HCT116 (cell line): ENCODE measurements around the gene TOR2A. TPM values are rescaled to one million over a fixed set of nuclear protein-coding genes. Genes with fewer than 3 reads are reported as not detected.
A peak's percentile ranks its signal among the peaks of the same experiment; 100 is the strongest.

Source experiments
- ATAC-seq: fragments of 200-7000 bp; cut with Tn5 transposase; 2 replicates; pipeline ENCODE4 v1.9.1; 2020; ENCODE audit warnings: mild to moderate bottlenecking, moderate library complexity
- BruUV-seq: library from RNA; stranded (reverse); fragments of 400-500 nt; replicated peaks from 2 replicates; lab custom pipeline; 2021; lab: Mats Ljungman, UMichigan
- CTCF ChIA-PET: fragments of 300-600 bp; sonication (Branson Sonifier 250); formaldehyde crosslinking; loops from one replicate; lab custom pipeline; 2021; ENCODE audit warnings: antibody characterized with exemption; lab: Charles Lee
- POLR2A ChIA-PET: fragments of 300-600, 350-600 bp; sonication (Branson Sonifier 250); formaldehyde crosslinking; loops from one replicate; lab custom pipeline; 2021; ENCODE audit warnings: antibody characterized with exemption; lab: Charles Lee
- RAD21 ChIA-PET, 2 experiments: fragments of 300-600 bp; sonication (Branson Sonifier 250); formaldehyde crosslinking; loops; one replicate each; lab custom pipeline; 2023; ENCODE audit warnings: low total read pairs in 2 of 2; ENCODE audit not compliant: uncharacterized antibody in 2 of 2, unreplicated experiment in 2 of 2, low non-redundant PET in 1 of 2; lab: Charles Lee
- DNase-seq: peaks from one replicate; pipeline ENCODE4 v3.0.0-alpha.2; 2010; ENCODE audit warnings: low read depth, low spot score
- H2AFZ ChIP-seq: fragments of 200-600 bp; shearing (Covaris generic), sonication (generic); 2 replicates; pipeline ENCODE4 v1.6.1; 2017; ENCODE audit warnings: low read depth, mixed run types, mixed read lengths, antibody characterized with exemption, low read length; ENCODE audit not compliant: poor library complexity, severe bottlenecking
- H3K27ac ChIP-seq: 2 replicates; pipeline ENCODE4 v1.5.1; 2012; ENCODE audit warnings: low read depth, low read length
- H3K27me3 ChIP-seq: fragments of 200-600 bp; sonication (generic); 2 replicates; pipeline ENCODE4 v1.6.1; 2016; ENCODE audit warnings: mixed run types, low read length, mixed read lengths; ENCODE audit not compliant: insufficient read depth
- H3K36me3 ChIP-seq, 2 experiments: fragments of 200-500 bp in 1 of 2; fragments of 200-600 bp in 1 of 2; sonication (Bioruptor generic) in 1 of 2; sonication (generic) in 1 of 2; 2 replicates each; pipeline versions ENCODE4 v1.5.1 to v1.6.1; 2014 to 2016; ENCODE audit warnings: low read length in 2 of 2, inconsistent platforms in 1 of 2, mixed read lengths in 1 of 2, mixed run types in 1 of 2; ENCODE audit not compliant: insufficient read depth in 2 of 2, control insufficient read depth in 1 of 2
- H3K4me1 ChIP-seq, 2 experiments: fragments of 200-600 bp in 1 of 2; sonication (generic) in 1 of 2; 2 replicates each; pipeline versions ENCODE4 v1.5.1 to v1.6.1; 2012 to 2017; ENCODE audit warnings: low read length in 2 of 2, inconsistent platforms in 1 of 2, mild to moderate bottlenecking in 1 of 2, mixed read lengths in 1 of 2, mixed run types in 1 of 2, moderate library complexity in 1 of 2; ENCODE audit not compliant: insufficient read depth in 2 of 2, control insufficient read depth in 1 of 2
- H3K4me2 ChIP-seq: fragments of 200-600 bp; sonication (generic); 2 replicates; pipeline ENCODE4 v1.6.1; 2017; ENCODE audit warnings: mixed run types, low read length, mixed read lengths
- H3K4me3 ChIP-seq, 2 experiments: fragments of 200-600 bp in 1 of 2; sonication (generic) in 1 of 2; replicated peaks in 1 of 2; 2 replicates each; pipeline ENCODE4 v1.5.1; 2011 to 2016; ENCODE audit warnings: low read length in 2 of 2, control low read depth in 1 of 2, low read depth in 1 of 2, mild to moderate bottlenecking in 1 of 2, mixed read lengths in 1 of 2, mixed run types in 1 of 2
- H3K79me2 ChIP-seq: fragments of 200-600 bp; sonication (generic); 2 replicates; pipeline ENCODE4 v1.6.1; 2017; ENCODE audit warnings: mild to moderate bottlenecking, mixed run types, low read length, moderate library complexity, mixed read lengths; ENCODE audit not compliant: insufficient read depth
- H3K9ac ChIP-seq: fragments of 200-600 bp; sonication (generic); 2 replicates; pipeline ENCODE4 v1.6.1; 2016; ENCODE audit warnings: low read length, mixed read lengths
- H3K9me2 ChIP-seq: fragments of 200-600 bp; sonication (generic), shearing (Covaris generic); 2 replicates; pipeline ENCODE4 v1.6.1; 2017; ENCODE audit warnings: mixed run types, mild to moderate bottlenecking, moderate library complexity; ENCODE audit not compliant: insufficient read depth
- H3K9me3 ChIP-seq, 2 experiments: fragments of 200-500 bp in 1 of 2; fragments of 200-600 bp in 1 of 2; sonication (Bioruptor generic) in 1 of 2; sonication (generic) in 1 of 2; 2 replicates each; pipeline ENCODE4 v1.6.1; 2014 to 2017; ENCODE audit warnings: low read length in 2 of 2, mixed read lengths in 2 of 2, inconsistent platforms in 1 of 2, low read depth in 1 of 2, mild to moderate bottlenecking in 1 of 2, mixed run types in 1 of 2, moderate library complexity in 1 of 2; ENCODE audit not compliant: control insufficient read depth in 1 of 2, insufficient read depth in 1 of 2
- H4K20me1 ChIP-seq: fragments of 200-600 bp; sonication (generic), shearing (Covaris generic); 2 replicates; pipeline ENCODE4 v1.6.1; 2017; ENCODE audit warnings: mixed run types, mild to moderate bottlenecking, moderate library complexity; ENCODE audit not compliant: insufficient read depth
- ELF1 ChIP-seq: IDR thresholded peaks from 2 replicates; pipeline ENCODE4 v1.6.1; 2012; ENCODE audit warnings: low read depth, borderline replicate concordance
- POLR2A ChIP-seq: IDR thresholded peaks from 2 replicates; pipeline ENCODE4 v1.7.0; 2011; ENCODE audit warnings: borderline replicate concordance; ENCODE audit not compliant: insufficient read depth, insufficient read length; ENCODE audit errors: extremely low read depth
- SIN3A ChIP-seq: IDR thresholded peaks from 2 replicates; pipeline ENCODE4 v1.6.1; 2012; ENCODE audit warnings: low read depth
- ZFX ChIP-seq: fragments of 450-650 bp; IDR thresholded peaks from 2 replicates; pipeline ENCODE4 v1.6.1; 2017
- intact Hi-C: fragments of 100-400 bp; cut with micrococcal nuclease; formaldehyde crosslinking; loops from 2 replicates; pipeline ENCODE4 v1.10.0; 2022
- total RNA-seq: library from RNA; stranded (reverse); gene quantifications from one replicate; pipeline ENCODE4 v1.2.1, GENCODE V29; 2021; ENCODE audit not compliant: unreplicated experiment
- TF ChIP-seq, protein P1 (sequence below), 3 experiments: fragments of 200-600 bp in 1 of 3; sonication (generic) in 1 of 3; IDR thresholded peaks in 2 of 3; conservative IDR thresholded peaks in 1 of 3; 2 replicates each; pipeline ENCODE4 v1.5.1; 2012 to 2017; ENCODE audit warnings: low read depth in 2 of 3, low read length in 2 of 3, antibody characterized with exemption in 1 of 3, borderline replicate concordance in 1 of 3, control low read depth in 1 of 3, mild to moderate bottlenecking in 1 of 3, mixed read lengths in 1 of 3, mixed run types in 1 of 3, moderate library complexity in 1 of 3; ENCODE audit not compliant: insufficient read depth in 1 of 3
- TF ChIP-seq, protein P2 (sequence below): IDR thresholded peaks from 2 replicates; pipeline ENCODE4 v1.6.1; 2011; ENCODE audit warnings: mild to moderate bottlenecking, low read length, moderate library complexity; ENCODE audit not compliant: insufficient replicate concordance; ENCODE audit errors: extremely low read depth

Gene TOR2A
- total RNA-seq, 1 experiment from 2014 or later: 12.0 TPM

DNA sequence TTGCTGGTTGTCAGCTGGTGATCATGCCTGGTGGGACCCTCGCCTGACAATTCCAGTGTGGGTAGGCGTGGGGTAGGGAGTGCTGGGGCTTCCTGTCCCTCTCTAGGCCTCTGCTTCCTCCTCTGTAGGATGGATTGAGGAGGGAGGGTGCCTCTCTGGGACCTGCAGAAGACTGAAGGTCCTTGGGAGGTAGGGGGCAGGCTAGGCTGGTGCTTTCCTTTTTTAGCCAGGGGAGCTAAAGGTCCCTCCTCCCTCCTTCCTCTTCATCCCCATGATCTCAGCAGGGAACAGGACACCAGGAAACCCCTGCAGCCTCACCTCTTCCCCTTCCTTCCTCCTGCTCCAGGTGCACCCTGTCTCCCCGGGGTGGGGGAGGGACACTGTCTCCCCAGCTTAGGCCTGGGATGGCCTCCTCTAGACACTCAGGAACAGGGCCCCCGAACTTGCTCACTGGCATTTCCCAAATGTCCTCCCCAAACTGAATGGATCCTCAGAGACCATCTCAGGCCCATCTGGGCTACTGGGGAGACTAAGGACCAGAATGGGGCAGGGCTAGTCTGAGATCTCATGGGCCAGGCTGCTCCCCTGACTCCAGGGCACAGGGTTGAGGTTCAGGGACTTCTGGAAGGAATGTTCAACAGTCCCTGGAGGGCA, 35.0 kb upstream of the TOR2A start:
- no TSS peak for BruUV-seq
- Histone ChIP-seq H3K4me3 (0 out of 4 replicates have a peak overlapping the region, but pooled peaks of 1 of the 2 experiments have one; percentile 60), H3K9me3 (no peaks in the 10 kb centered on the region)
- TF ChIP-seq, protein P1, sequence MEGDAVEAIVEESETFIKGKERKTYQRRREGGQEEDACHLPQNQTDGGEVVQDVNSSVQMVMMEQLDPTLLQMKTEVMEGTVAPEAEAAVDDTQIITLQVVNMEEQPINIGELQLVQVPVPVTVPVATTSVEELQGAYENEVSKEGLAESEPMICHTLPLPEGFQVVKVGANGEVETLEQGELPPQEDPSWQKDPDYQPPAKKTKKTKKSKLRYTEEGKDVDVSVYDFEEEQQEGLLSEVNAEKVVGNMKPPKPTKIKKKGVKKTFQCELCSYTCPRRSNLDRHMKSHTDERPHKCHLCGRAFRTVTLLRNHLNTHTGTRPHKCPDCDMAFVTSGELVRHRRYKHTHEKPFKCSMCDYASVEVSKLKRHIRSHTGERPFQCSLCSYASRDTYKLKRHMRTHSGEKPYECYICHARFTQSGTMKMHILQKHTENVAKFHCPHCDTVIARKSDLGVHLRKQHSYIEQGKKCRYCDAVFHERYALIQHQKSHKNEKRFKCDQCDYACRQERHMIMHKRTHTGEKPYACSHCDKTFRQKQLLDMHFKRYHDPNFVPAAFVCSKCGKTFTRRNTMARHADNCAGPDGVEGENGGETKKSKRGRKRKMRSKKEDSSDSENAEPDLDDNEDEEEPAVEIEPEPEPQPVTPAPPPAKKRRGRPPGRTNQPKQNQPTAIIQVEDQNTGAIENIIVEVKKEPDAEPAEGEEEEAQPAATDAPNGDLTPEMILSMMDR (IDR thresholded peaks at IDR 0.05 in 2 of 3, conservative IDR thresholded peaks at IDR 0.05 in 1 of 3; ENCODE audit: borderline replicate concordance in 1 of 3, insufficient read depth in 1 of 3, low read depth in 2 of 3, low read length in 2 of 3): no peak
- no peak for TF ChIP-seq SIN3A
- TF ChIP-seq POLR2A: no peak
- TF ChIP-seq ZFX: no peak
- TF ChIP-seq, protein P2, sequence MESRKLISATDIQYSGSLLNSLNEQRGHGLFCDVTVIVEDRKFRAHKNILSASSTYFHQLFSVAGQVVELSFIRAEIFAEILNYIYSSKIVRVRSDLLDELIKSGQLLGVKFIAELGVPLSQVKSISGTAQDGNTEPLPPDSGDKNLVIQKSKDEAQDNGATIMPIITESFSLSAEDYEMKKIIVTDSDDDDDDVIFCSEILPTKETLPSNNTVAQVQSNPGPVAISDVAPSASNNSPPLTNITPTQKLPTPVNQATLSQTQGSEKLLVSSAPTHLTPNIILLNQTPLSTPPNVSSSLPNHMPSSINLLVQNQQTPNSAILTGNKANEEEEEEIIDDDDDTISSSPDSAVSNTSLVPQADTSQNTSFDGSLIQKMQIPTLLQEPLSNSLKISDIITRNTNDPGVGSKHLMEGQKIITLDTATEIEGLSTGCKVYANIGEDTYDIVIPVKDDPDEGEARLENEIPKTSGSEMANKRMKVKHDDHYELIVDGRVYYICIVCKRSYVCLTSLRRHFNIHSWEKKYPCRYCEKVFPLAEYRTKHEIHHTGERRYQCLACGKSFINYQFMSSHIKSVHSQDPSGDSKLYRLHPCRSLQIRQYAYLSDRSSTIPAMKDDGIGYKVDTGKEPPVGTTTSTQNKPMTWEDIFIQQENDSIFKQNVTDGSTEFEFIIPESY: no peak
- TF ChIP-seq ELF1: no peak
- TF ChIP-seq, all 23 proteins: peak for 0
- CTCF ChIA-PET: interaction anchor here (1.0 to 2.2 kb wide), 4 partner anchors 15 to 136 kb away, joined by 3 to 24 read pairs (median 5); partner anchors contain the start of genes CDK9 and TOR2A
- H4K20me1 ChIP-seq: no peaks in the 10 kb centered on the region
- H3K36me3 ChIP-seq: no peaks in the 10 kb centered on the region
- peak overlapping the region; percentile 34; the same call in 1 of the 2 replicates for H3K27ac ChIP-seq
- peak overlapping the region; percentile 96 for H3K4me2 ChIP-seq
- RAD21 ChIA-PET: no interaction called here
- POLR2A ChIA-PET: interaction anchor here (1.1 to 1.7 kb wide), 2 partner anchors 33 to 35 kb away, joined by 3 to 10 read pairs; partner anchors contain the start of gene TOR2A
- no peaks in the 10 kb centered on the region for H3K27me3 ChIP-seq
- H3K9ac ChIP-seq: 0 out of 2 replicates have a peak overlapping the region, but pooled peaks have one; percentile 57
- intact Hi-C loops: no loop called here
- no peaks in the 10 kb centered on the region for H3K79me2 ChIP-seq
- H3K4me1 ChIP-seq: peaks cover 13 to 21% of the 10 kb centered on the region in 2 experiments
- H3K9me2 ChIP-seq: no peaks in the 10 kb centered on the region
- H2AFZ ChIP-seq: no peak overlapping the region
- DNase-seq (no peak), ATAC-seq (no peak)
